Progenitor cell of endocrine pancreas (in vitro differentiated cells): ENCODE measurements around the gene INCENP. TPM values are rescaled to one million over a fixed set of nuclear protein-coding genes. Genes with fewer than 3 reads are reported as not detected.

Experiments used
- DNase-seq: peaks from one replicate; pipeline ENCODE4 v3.0.0; 2021; ENCODE audit warnings: low spot score; ENCODE audit not compliant: unreplicated experiment
- H3K27ac Mint-ChIP-seq: 2 replicates; pipeline ENCODE4 v1.8.0; 2021; ENCODE audit warnings: mild to moderate bottlenecking, moderate library complexity, mixed read lengths
- H3K27me3 Mint-ChIP-seq: 2 replicates; pipeline ENCODE4 v1.8.0; 2021; ENCODE audit warnings: mixed read lengths
- H3K36me3 Mint-ChIP-seq: 2 replicates; pipeline ENCODE4 v1.8.0; 2022; ENCODE audit warnings: mixed read lengths; ENCODE audit not compliant: insufficient read depth
- H3K4me1 Mint-ChIP-seq: 2 replicates; pipeline ENCODE4 v1.8.0; 2021; ENCODE audit warnings: low read depth, mixed read lengths
- H3K4me3 Mint-ChIP-seq: 2 replicates; pipeline ENCODE4 v1.8.0; 2021; ENCODE audit warnings: low read depth, mild to moderate bottlenecking, moderate library complexity, mixed read lengths
- H3K9me3 Mint-ChIP-seq: 2 replicates; pipeline ENCODE4 v1.8.0; 2021; ENCODE audit warnings: low read depth, mixed read lengths
- total RNA-seq: library from RNA; stranded (reverse); gene quantifications from 2 replicates; pipeline ENCODE4 v1.2.1, GENCODE V29; 2021
- TF ChIP-seq, protein P1 (sequence below): fragments of 200-600 bp; sonication (generic); IDR thresholded peaks from one replicate; pipeline ENCODE4 v1.5.0; 2021; ENCODE audit warnings: antibody characterized with exemption, mild to moderate bottlenecking; ENCODE audit not compliant: unreplicated experiment

The INCENP gene
- total RNA-seq, 1 donor from 2014 or later = 60.5 TPM

- H3K36me3 Mint-ChIP-seq = peaks cover 3% of the 10 kb centered on the region
- no peak overlapping the region for H3K27ac Mint-ChIP-seq
- TF ChIP-seq, protein P1, sequence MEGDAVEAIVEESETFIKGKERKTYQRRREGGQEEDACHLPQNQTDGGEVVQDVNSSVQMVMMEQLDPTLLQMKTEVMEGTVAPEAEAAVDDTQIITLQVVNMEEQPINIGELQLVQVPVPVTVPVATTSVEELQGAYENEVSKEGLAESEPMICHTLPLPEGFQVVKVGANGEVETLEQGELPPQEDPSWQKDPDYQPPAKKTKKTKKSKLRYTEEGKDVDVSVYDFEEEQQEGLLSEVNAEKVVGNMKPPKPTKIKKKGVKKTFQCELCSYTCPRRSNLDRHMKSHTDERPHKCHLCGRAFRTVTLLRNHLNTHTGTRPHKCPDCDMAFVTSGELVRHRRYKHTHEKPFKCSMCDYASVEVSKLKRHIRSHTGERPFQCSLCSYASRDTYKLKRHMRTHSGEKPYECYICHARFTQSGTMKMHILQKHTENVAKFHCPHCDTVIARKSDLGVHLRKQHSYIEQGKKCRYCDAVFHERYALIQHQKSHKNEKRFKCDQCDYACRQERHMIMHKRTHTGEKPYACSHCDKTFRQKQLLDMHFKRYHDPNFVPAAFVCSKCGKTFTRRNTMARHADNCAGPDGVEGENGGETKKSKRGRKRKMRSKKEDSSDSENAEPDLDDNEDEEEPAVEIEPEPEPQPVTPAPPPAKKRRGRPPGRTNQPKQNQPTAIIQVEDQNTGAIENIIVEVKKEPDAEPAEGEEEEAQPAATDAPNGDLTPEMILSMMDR = no peak
- H3K4me3 Mint-ChIP-seq = no peak overlapping the region
- peaks cover 9% of the 10 kb centered on the region for H3K9me3 Mint-ChIP-seq
- DNase-seq = no peak
- H3K4me1 Mint-ChIP-seq = no peaks in the 10 kb centered on the region
- H3K27me3 Mint-ChIP-seq = no peaks in the 10 kb centered on the region
Observed at GRCh38 chr11:62087694-62088093, 36.1 kb upstream of the INCENP start.

- H3K9me3 Mint-ChIP-seq = peaks cover 9% of the 10 kb centered on the region
Observed at GRCh38 chr11:62088331-62088933, 35.4 kb upstream of the INCENP start.

GRCh38 chr11:62103141-62103540, 20.7 kb upstream of the INCENP start:
- TF ChIP-seq, protein P1 = no peak
- no peaks in the 10 kb centered on the region for H3K4me1 Mint-ChIP-seq
- no peak for DNase-seq
- H3K36me3 Mint-ChIP-seq = no peaks in the 10 kb centered on the region
- no peak overlapping the region for H3K4me3 Mint-ChIP-seq
- H3K27me3 Mint-ChIP-seq = peaks cover under 1% of the 10 kb centered on the region
- H3K27ac Mint-ChIP-seq = no peak overlapping the region
- no peaks in the 10 kb centered on the region for H3K9me3 Mint-ChIP-seq

More at GRCh38 chr11:62088331-62088933, 35.4 kb upstream of the INCENP start:
- H3K4me1 Mint-ChIP-seq = no peaks in the 10 kb centered on the region
- no peak overlapping the region for H3K4me3 Mint-ChIP-seq
- TF ChIP-seq, protein P1 = no peak
- no peak for DNase-seq
- H3K27me3 Mint-ChIP-seq = no peaks in the 10 kb centered on the region
- H3K36me3 Mint-ChIP-seq = peaks cover 3% of the 10 kb centered on the region
- no peak overlapping the region for H3K27ac Mint-ChIP-seq

DNA sequence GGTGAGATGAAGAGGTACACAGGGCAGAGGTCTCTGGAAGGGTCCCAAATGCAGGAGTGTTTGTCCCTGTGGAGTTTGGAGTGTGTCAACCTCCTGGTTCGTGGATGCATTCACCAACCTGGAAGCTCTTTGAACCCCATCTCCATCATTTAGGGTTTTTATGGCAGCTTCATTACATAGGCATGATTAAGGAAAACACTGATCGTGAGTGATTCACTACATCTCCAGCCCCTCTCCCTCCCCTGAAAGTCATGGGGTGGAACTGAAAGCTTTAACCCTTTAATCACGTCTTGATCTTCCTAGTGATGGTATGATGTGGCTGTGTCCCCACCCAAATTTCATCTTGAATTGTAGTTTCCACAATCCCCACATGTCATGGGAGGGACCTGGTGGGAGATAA, 19.8 kb upstream of the INCENP start:
- Mint-ChIP-seq H3K9me3 (no peaks in the 10 kb centered on the region), H3K27me3 (peaks cover 4% of the 10 kb centered on the region), H3K4me3 (no peak overlapping the region), H3K27ac (no peak overlapping the region), H3K36me3 (no peaks in the 10 kb centered on the region), H3K4me1 (no peaks in the 10 kb centered on the region)
- no peak for DNase-seq
- TF ChIP-seq, protein P1 = no peak

DNA sequence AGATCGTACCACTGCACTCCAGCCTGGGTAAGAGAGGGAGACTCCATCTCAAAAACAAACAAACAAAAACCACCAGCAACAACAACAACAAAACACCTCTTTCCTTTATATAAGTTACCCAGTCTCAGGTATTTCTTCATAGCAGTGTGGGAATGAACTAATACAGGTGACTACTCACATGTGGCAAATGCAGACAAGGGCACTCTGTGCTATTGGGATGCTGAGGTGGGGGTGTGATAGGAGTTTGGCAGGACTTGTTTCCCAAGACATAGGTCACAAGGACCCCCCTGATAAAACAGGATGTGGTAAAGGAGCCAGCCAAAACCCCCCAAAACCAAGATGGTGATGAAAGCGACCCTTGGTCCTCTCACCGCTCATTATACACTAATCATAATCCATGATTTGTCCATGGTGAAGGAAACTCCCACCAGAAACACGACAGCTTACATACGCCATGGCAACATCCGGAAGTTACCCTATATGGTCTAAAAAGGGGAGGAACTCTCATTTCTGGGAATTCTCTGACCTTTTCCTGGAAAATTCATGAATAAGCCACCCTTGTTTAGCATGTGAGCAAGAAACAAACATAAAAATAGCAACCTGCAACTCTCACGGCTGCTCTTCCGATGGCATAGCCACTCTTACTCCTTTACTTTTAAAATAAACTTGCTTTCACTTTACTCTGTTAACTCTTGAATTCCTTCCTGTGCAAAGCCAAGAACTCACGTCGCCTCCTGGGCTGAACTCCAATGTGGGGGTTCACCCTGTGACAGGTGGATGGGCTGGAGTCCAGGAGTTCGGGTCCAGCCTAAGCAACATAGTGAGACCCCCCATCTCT, 18.8 kb upstream of the INCENP start:
- no peaks in the 10 kb centered on the region for H3K9me3 Mint-ChIP-seq
- DNase-seq = no peak
- no peak overlapping the region for H3K4me3 Mint-ChIP-seq
- no peaks in the 10 kb centered on the region for H3K4me1 Mint-ChIP-seq
- no peak overlapping the region for H3K27ac Mint-ChIP-seq
- peaks cover 13% of the 10 kb centered on the region for H3K27me3 Mint-ChIP-seq
- no peaks in the 10 kb centered on the region for H3K36me3 Mint-ChIP-seq
- TF ChIP-seq, protein P1 = no peak
